Retina (tissue), 1 donor: Measurements from ENCODE around the gene C2CD2L.
"Not testable (repeated sequence)": the region's sequence is repeated elsewhere in the genome, so short reads cannot be mapped to it uniquely, and the experiment has no call there.

Experiments used
- DNase-seq: peaks from one replicate; pipeline ENCODE4 v3.0.0-alpha.2; 2016

Gene C2CD2L

DNA sequence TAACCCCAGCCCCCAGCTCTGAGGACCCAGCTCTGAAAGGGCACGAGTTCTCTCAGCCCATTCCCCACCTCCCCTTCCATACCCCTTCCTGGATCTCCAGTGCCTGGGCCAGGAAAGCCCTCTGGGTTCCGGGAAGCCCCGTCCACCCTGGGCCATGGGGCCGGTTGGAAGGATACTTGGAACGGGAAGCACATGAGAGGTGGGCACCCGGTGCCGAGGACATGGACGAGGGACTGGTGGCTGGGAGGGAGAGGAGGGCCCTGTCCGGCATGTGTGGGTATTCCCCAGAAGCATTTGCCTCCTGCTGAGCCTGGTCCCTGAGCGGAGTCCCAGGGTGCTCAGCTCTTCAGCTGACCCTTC lies 9.1 kb downstream of the C2CD2L start:
- no peak for DNase-seq

DNA sequence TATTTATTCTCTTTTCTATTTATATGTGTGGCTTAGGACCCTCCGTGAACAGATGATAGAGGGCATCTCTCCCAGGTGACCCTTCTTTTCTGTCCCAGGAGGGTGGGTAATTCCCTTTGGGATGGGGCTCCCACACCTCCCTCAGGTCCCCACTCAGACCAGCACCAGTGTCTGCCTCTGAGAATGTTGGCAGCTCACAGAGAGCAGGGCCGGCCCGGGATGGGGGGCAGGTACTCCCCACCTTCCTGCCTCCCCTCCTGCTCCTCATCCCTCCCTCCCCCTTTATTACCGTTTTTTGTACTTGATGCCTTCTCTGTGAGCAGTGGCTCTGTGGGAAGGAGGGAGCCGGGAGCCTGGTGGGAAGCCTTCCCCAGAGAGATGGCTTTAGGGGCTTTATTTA lies 9.5 kb downstream of the C2CD2L start:
- DNase-seq: no peak

DNA sequence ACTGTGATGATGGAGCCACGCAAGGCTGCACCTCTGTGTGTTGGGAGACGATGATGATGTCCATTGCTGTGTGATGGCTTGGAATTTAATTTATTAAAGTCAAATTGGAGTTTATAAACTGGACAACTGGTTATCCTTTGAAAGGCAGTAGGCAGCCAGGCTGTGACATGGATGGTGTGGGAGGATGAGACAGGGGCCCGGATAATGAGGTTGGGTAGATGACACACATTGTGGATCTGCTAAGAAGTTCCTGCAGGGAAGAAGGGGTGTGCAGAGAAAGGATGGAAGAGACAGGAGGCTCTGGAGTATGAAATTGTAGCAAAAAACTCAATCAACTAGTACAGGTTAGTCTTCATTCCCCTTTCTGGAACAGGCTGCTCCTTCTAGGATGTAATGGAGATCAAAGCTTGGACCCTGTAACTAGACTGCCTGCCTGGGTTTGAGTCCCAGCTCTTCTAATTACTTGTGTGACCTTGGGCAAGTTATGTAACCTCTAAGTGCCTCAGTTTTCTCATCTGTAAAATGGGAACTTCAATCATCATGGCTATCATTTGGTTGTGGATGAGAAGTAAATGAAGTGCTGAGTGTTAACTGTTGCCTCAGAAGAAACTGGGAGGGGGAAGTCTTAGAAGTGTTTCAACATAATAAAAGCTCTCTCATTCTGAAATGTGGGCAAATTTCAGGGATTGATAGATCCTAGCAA lies 10.0 kb downstream of the C2CD2L start:
- DNase-seq: no peak

DNA sequence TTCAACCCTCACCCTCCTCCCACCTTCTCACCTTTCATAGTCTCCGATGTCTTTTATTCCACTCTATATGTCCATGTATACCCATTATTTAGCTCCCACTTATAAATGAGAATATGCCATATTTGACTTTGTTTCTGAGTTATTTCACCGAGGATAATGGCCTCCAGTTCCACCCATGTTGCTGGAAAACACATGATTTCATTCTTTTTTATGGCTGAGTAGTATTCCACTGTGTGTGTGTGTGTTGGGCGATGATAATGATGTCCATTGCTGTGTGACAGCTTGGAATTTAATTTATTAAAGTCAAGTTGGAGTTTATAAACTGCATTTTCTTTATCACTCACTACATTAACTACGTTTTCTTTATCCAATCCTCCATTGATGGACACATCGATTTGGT lies 11.1 kb downstream of the C2CD2L start:
- no peak for DNase-seq

DNA sequence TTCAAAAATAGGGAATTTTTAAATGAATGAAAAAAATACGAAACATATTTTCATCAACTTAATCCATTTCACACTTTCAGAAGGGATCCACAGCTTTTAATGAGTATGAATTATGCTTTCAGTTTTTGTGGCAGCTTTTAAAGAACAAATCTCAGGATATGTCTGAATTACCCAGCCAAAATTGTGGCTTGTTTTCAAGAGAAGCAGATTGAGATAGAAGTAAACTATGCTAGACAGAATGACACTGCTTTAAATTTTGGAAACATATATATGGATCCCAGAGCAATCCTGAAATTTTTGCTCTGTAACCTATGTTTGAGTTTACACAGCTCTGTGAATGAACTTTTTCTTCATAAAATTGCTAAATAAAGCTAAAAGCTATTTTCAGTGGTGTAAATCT lies 11.8 kb downstream of the C2CD2L start:
- no peak for DNase-seq

DNA sequence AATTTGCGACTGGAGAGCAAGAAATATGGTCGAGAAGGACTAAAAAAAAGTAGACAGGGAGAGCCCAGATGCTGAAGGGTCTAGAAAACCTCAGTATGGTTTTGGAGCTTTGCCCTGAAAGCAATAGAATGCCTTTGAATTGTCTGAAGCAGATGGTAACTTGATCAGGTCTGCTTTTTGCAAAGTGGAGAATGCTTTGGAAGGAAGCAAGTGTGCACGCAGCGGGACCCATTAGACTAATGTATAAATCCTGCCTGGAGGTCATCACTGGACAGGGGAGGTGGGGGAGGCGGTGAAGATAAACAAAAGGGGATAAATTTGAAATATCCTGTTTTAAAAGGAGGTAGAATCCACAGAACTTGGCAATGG lies 13.5 kb downstream of the C2CD2L start:
- no peak for DNase-seq

DNA sequence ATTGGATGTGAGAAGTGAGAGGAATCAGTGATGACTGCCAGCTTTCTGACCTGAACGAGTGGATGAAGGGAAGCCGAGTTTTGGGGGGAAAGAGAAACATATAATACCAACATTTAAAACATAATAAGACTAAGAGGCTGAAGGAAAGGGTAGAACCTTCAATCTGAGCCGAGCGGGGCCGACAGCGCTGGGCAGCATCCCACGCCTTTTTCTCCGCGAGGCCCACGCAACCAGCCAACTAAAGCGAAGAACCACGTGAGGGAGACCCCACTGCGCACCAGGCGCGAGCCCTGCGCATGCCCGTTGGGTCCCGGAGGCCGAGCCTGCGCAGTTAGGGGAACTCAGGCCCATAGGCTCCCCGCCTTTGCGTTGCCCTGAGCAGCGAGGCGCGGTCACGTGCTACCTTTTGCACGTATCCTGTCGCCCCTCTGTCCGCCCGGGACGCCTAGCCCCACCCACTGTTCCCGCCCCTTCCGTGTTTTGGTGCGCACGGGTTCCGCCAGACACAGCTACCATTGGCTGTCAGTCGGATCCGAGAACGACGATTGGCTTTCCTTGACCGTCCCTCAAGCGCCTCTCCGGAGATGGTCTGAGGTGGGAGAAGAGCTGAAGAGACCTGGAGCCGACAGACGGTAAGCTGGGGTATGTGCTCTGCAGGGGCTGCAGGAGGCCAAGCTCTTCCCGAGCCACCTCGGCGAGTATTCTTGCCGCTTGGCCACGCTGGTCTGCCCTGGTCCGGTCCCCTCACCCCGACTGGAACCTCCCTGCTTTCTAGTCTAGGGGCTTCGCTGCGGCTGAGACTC lies 14.1 kb downstream of the C2CD2L start, which contains the start of gene HINFP:
HINFP (plus strand) TSS at position 573 of the 803 bp plus-strand sequence. CDS start 5,365 bp downstream, outside the sequence.
- peak; percentile 97 for DNase-seq

DNA sequence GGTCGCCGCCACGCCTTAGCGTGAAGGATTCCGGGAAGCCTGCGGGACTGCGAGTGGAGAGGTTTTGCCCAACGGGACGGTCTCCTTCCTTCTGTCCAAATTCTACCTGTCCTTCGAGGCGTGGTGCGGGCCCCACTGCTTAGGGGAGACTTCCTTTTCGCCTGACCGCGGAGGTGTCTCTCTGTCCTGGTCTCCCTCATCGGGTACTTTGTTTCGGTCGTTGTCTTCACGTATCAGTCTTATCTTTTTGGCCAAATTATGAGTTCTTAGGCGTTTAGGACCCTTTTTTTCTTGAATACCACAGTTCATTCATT lies 14.6 kb downstream of the C2CD2L start:
- DNase-seq: no peak

DNA sequence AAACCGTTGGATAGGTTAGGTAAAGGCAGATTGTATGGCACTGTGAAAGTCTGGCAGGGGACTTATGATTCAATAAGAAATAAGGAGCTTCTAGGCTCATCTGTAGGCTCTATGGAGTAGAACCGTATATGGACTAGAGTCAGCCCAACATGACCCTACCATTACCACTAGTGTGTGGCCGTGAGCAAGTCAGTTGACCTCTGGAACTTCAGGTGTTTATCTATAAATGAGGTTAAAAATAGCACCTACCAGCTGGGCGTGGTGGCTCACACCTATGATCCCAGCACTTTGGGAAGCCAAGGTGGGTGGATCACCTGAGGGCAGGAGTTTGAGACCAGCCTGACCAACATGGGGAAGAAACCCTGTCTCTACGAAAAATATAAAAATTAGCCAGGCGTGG lies 18.7 kb downstream of the C2CD2L start:
- DNase-seq: no peak

DNA sequence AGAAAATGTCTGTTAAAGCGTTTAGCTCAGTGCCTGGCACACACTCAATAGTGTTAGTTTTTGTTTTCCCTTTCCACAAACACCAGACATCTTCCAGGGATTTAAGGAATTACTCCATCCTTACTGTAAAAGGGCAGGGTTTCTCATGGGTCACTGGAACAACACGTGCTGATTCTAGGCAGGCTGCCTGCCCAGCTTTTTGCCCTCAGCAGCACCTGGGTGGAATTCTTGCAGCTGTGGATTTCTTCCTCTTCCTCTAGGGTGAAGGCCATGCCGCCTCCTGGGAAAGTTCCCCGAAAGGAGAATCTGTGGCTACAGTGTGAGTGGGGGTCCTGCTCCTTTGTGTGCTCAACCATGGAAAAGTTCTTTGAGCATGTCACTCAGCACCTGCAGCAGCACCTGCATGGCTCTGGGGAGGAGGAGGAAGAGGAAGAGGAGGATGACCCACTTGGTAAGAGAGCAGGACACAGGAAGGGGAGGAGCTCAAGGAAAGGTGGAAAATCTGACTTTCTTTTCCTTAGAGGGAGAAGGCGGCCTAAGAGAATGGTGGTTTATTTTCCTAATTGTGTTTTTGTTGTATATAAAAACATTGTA lies 19.6 kb downstream of the C2CD2L start:
- no peak for DNase-seq

DNA sequence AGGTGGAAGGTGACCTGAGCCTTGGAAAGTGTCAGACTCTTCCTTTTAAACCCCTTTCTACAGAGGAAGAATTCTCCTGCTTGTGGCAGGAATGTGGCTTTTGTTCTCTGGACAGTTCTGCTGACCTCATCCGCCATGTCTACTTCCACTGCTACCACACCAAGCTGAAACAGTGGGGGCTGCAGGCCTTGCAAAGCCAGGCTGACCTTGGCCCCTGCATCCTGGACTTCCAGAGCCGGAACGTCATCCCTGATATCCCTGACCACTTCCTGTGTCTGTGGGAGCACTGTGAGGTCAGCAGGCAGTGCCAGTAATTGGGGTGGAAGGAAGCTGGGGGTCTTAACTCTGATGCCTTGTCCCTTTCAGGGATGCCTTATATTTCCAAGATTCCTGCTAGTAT lies 23.5 kb downstream of the C2CD2L start:
- no peak for DNase-seq

DNA sequence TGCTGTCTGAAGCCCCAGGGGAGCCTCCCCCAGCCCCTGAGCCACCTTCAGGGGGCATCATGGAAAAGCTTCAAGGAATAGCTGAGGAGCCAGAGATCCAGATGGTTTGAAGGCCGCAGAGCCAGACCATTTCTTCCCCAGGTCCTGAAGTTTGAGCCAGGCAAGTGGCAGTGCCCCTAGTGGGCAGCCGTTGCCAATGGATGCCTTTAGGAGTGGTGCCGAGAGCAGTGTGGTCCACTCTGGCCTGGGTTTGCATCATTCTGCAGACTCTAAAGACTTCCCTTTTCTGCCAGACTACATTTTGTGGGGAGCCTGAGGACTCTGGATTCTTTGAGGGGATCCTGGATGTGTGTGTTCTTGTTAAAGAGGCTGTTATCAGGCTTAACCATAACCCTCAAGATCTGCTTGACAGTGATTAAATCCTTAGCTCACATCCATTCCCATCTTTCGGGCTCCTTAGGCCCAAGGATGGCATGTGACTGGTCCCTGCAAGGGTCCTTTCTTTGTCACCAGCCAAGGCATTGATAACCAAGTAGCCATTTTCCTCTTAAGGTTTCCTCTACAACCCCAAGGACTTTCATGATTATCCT lies 27.3 kb downstream of the C2CD2L start:
- DNase-seq: no peak

DNA sequence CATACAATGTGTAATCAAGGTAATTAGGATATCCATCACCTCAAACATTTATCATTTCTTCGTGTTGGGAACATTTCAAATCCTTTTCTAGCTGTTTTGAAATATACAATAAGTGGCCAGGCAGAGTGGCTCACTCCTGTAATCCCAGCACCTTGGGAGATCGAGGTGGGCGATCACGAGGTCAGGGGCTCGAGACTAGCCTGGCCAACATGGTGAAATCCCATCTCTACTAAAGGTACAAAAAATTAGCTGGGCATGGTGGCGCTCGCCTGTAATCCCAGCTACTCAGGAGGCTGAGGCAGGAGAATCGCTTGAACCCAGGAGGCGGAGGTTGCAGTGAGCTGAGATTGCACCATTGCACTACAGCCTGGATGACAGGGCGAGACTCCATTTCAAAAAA lies 32.1 kb downstream of the C2CD2L start:
- not testable (repeated sequence) for DNase-seq

DNA sequence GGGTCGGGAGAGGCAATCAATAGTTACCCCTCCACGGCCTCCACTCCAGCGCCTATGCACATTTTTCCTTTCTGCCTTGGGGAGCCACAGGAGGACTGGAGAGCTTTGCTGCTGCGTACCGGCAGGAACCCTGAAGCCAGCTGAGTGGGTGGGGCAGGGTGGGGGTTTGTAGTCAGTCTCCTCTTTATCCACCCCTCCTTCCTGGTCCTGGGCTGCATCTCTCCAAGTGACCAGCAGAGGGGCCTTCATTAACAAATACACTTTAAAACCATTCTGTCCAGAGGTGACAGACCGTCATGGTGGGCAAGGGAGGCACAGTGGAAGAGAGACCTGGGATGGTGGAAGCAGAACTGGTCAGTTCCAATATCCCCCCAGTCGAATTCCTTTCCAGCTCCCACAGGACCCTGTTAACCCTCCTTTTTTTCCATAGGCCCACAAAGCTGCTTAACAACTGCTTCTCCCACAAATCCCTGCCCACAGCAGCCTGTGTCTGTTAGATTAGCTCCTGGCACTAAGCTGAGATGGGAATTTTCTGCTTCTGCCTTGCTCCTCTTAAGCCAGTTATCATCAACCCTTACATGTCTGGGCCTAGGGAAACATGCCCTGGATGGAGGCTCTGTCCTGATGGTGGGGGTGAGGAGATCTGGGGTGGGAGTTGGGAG lies 37.8 kb downstream of the C2CD2L start:
- DNase-seq: peak; percentile 75

DNA sequence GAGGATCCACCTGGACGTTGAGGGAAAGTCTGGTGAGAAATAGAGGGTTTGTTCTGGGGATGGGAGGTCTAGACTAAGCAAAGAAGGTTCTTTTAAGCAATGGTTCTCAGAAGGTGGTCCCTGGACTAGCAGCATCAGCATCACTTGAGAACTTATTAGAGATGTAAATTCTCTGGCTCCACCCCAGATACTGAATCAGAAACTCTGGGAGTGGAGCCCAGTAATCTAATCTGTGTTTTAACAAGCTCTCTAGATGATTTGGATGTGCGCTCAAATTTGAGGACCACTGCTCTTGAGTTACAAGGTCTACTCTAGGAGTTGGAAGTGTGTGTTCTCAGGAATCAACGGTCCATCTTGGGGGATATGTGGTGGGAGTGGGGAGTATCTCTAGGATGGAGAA lies 38.4 kb downstream of the C2CD2L start:
- DNase-seq: no peak

DNA sequence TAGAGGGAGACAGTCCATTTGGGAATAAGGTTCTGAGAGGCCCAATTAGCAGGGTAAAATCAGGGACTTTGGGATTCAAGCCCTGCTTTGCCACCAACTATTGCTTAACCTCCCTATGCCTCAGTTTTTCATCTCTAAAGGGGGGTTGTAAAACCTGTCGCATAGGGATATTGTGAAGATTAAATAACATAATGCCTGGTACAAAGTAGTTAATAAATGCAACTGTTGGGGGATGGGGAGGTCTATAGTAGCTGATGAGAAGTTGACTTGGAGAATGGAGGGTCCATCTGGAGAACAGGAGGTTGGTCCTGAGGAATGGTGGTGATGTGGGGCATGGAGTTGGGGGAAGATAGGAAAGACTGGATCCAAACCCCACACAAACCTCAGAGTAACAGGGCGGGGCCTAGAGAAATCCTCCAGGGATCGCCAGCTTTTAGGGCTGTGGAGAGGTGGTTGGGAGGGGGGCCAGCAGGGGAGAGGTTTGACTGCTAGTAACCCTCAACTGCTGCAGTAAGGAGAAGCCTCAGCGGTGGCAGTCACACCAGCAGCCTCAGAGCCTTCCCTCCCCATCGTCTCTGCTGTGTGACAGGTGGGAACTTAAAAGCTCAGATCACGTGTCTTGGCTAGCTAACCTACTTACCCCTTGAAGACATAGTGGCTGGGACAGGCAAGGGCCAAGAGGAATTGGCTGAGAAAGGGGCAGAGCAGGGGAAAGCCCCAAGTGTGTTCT lies 40.6 kb downstream of the C2CD2L start:
- peak; percentile 25 for DNase-seq

DNA sequence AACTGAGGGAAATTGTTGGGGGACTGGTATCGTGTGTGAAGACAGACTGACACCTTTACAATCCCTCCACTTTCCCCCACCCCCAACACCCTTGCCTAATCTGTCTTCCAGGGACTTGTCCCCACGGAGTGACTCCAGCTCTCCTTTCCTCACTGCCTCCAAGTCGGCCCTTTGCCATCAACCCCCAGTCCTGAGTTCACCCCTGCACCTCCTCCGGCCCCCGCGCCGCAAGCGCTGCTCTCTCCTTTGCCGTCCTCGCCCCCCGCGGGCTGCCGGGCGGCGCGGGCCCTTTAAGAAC lies 41.5 kb downstream of the C2CD2L start:
- DNase-seq: peak; percentile 60

DNA sequence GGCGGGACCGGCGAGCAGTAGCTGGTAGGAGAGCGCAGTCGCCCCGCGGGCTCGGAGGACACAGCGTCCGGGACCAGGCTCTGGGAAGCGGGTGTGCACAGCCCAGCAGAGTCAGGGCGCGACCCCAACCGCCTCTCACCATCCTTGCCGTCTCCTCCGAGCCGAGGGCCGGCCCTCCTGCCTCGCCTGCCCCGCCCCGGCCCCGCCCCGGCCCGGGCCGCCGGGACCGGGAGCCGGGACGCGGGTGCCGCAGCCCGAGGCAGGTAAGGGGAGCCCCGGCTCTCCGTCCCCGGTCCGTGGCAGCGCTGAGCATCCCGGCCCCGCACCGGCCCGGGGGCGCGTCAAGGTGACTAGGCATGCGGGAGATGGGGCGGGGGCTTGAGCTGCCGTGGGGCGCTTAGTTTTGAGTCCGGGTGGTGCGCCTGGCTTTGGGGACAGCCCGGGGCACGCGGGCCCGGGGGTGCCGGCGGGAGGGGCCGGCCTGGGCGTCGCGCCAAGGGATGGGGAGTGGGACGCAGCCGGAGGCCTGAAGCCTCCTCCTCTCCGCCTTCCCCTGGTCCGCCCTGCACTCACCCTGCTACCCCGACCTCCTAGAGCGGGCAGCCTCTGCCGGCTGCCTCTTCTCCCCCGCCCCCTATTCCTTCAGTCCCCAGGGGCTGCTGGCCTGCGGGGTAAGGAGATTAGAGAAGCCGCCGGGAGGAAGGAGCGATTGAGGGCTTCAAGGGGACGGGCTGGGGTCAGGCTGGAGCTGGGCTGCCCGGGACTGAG lies 42.1 kb downstream of the C2CD2L start, which contains the start of gene ABCG4:
ABCG4 (plus strand) TSS at position 35 of the 768 bp plus-strand sequence. CDS start 914 bp downstream, outside the sequence.
- DNase-seq: peak; percentile 68

DNA sequence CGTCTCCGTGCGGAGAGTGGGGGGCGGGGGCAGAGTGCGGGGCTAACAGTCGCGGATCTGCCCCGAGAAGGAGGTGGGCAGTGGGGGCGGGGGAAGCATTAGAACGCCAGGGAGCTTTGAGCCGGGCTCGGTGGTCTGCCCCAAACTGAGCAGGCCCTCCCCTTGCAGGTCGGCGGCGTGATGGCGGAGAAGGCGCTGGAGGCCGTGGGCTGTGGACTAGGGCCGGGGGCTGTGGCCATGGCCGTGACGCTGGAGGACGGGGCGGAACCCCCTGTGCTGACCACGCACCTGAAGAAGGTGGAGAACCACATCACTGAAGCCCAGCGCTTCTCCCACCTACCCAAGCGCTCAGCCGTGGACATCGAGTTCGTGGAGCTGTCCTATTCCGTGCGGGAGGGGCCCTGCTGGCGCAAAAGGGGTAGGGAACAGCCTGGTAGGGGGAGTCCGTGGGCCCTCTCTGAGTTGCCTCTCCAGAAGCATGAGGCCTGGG lies 42.7 kb downstream of the C2CD2L start:
- no peak for DNase-seq

DNA sequence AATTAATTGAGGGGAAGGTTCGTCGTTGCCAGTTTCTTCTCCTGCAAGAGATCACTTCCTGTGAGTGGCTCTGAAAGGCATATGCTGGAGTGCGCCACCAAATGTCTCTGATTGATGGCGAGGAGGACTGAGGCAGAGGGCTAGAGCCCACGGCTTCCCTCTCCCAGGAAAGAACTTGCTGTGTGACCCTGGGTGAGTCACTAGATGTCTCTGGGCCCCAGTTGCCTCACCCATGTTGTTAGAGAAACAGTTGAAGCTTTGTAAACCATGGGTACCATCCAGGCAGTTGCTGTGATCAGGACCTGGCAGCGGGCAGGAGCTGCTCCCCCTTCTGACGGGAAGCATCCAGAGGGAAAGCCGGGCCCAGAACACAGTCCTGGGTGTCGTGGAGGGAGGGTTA lies 44.9 kb downstream of the C2CD2L start:
- no peak for DNase-seq

DNA sequence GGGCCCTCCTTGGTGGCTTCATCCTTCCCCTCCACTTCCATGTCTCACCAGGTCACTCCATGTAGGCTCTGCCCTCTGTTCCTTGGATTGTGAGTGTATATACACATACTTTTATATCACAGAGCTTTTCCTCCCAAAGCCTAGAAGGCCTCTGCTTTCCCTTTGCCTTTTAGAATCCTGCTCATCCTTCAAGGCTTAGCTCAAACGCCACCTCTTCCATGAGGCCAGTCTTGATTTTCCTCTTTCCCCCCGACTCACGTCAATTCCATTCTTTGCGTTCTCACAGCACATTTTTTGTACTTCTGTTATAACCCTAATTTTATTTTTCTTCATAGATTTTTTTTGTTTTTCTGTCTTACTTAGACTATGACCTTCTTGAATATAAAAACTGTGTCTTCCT lies 45.5 kb downstream of the C2CD2L start:
- DNase-seq: no peak
